ENCODE data around the gene CELF6.

Gene CELF6

GRCh38 chr15:72319360-72319984 is 485 bp downstream of the CELF6 start:
- ATAC-seq: peak; percentile 91
- TF ChIP-seq OSR1 (CRISPR knock-in tag; IDR thresholded peaks at IDR 0.05) (no peak), PPARA (CRISPR knock-in tag; IDR thresholded peaks at IDR 0.05; ENCODE audit: borderline replicate concordance) (no peak), ZC3H10 (CRISPR knock-in tag; IDR thresholded peaks at IDR 0.05) (peak; percentile 26; the same call in 1 of the 2 replicates), TCF4 (CRISPR knock-in tag; IDR thresholded peaks at IDR 0.05; ENCODE audit: borderline replicate concordance) (no peak), TOX (CRISPR knock-in tag; IDR thresholded peaks at IDR 0.05; ENCODE audit: borderline replicate concordance) (no peak), CSDC2 (CRISPR knock-in tag; IDR thresholded peaks at IDR 0.05) (peak; percentile 95; the same call in 1 of the 2 replicates), ZFP3 (CRISPR knock-in tag; IDR thresholded peaks at IDR 0.05) (peak; percentile 74; the same call in 1 of the 2 replicates), TSHZ2 (CRISPR knock-in tag; IDR thresholded peaks at IDR 0.05) (peak; percentile 44; the same call in 1 of the 2 replicates), ZFP30 (CRISPR knock-in tag; IDR thresholded peaks at IDR 0.05) (no peak), SNAI2 (CRISPR knock-in tag; IDR thresholded peaks at IDR 0.05) (peak; percentile 67; the same call in 1 of the 2 replicates)

GRCh38 chr15:72318408-72318942 is 1.5 kb downstream of the CELF6 start:
- TF ChIP-seq PPARA (CRISPR knock-in tag; IDR thresholded peaks at IDR 0.05; ENCODE audit: borderline replicate concordance) (no peak), TSHZ2 (CRISPR knock-in tag; IDR thresholded peaks at IDR 0.05) (no peak), ZNF70 (CRISPR knock-in tag; IDR thresholded peaks at IDR 0.05) (no peak), TCF4 (CRISPR knock-in tag; IDR thresholded peaks at IDR 0.05; ENCODE audit: borderline replicate concordance) (no peak), ZNF565 (CRISPR knock-in tag; conservative IDR thresholded peaks at IDR 0.05; ENCODE audit: low read depth) (no peak)
- ATAC-seq: no peak

- no peak for ATAC-seq
- no peak for TF ChIP-seq ZFP3 (CRISPR knock-in tag; IDR thresholded peaks at IDR 0.05)
- TF ChIP-seq TOX (CRISPR knock-in tag; IDR thresholded peaks at IDR 0.05; ENCODE audit: borderline replicate concordance): no peak
- TF ChIP-seq SNAI2 (CRISPR knock-in tag; IDR thresholded peaks at IDR 0.05): no peak
- TF ChIP-seq TSHZ2 (CRISPR knock-in tag; IDR thresholded peaks at IDR 0.05): no peak
- TF ChIP-seq ZC3H10 (CRISPR knock-in tag; IDR thresholded peaks at IDR 0.05): no peak
- TF ChIP-seq BACH2 (CRISPR knock-in tag; IDR thresholded peaks at IDR 0.05; ENCODE audit: borderline replicate concordance): no peak
- no peak for TF ChIP-seq ISL1 (CRISPR knock-in tag; IDR thresholded peaks at IDR 0.05)
- TF ChIP-seq OSR1 (CRISPR knock-in tag; IDR thresholded peaks at IDR 0.05): no peak
- no peak for TF ChIP-seq RARB (CRISPR knock-in tag; IDR thresholded peaks at IDR 0.05)
- TF ChIP-seq GLIS3 (CRISPR knock-in tag; IDR thresholded peaks at IDR 0.05): no peak
- TF ChIP-seq CSRNP3 (CRISPR knock-in tag; IDR thresholded peaks at IDR 0.05): no peak
- no peak for TF ChIP-seq POU6F1 (CRISPR knock-in tag; IDR thresholded peaks at IDR 0.05; ENCODE audit: borderline replicate concordance, low read depth)
- TF ChIP-seq PPARA (CRISPR knock-in tag; IDR thresholded peaks at IDR 0.05; ENCODE audit: borderline replicate concordance): no peak
- no peak for TF ChIP-seq CSDC2 (CRISPR knock-in tag; IDR thresholded peaks at IDR 0.05)
- TF ChIP-seq ESRRG (CRISPR knock-in tag; IDR thresholded peaks at IDR 0.05): no peak
- TF ChIP-seq CREB5 (CRISPR knock-in tag; IDR thresholded peaks at IDR 0.05; ENCODE audit: low read depth): no peak
- no peak for TF ChIP-seq ZFP30 (CRISPR knock-in tag; IDR thresholded peaks at IDR 0.05)
These were observed 4.1 kb downstream of the CELF6 start for GRCh38 chr15:72315706-72316370.
